ENCODE measurements around the gene FAM210A. TPM values are rescaled to one million over a fixed set of nuclear protein-coding genes. Genes with fewer than 3 reads are reported as not detected.

FAM210A gene
- polyA plus RNA-seq, 2 donors, result 4.9 to 9.7 TPM

DNA sequence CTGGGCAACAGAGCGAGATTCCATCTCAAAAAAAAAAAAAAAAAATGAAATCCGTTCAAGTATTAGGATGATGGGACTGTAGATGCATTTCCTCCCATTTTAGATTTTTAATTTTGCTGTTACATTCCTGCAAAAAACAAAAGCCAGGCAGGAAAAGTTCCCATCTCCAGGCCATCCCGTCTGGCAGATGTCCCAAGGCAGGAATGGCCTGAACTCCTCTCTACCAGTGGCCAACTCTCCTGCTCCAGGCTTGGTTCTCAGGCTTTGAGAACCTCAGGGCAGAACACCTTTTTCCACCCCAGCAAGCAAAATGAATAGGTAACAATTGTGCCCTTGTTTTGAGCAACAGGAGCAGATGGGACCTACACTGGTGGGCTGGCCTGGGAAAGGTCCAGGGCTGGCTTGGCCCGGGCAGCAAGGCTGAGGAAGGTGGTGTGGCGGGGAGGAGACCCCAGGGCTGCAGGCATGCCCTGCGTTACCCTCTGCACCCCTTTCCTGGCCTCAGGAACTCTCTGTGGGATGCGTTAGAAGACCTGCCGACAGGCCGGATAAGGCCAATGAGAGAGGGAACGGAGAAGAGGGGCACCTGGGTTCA, 86.0 kb downstream of the FAM210A start:
- H3K36me3 ChIP-seq (ENCODE audit: control insufficient read depth in 2 of 2, insufficient read depth in 2 of 2, low read length in 1 of 2), result no peaks in the 10 kb centered on the region
- H3K9me3 ChIP-seq (ENCODE audit: control insufficient read depth in 2 of 2, insufficient read depth in 1 of 2, low read depth in 1 of 2, low read length in 1 of 2), result no peaks in the 10 kb centered on the region
- peaks cover 0 to 3% of the 10 kb centered on the region in 2 donors for H3K4me1 ChIP-seq (ENCODE audit: control insufficient read depth in 2 of 2, insufficient read depth in 2 of 2, low read length in 1 of 2)
- H3K27me3 ChIP-seq (ENCODE audit: control insufficient read depth in 1 of 2, insufficient read depth in 2 of 2, low read length in 2 of 2), result no peaks in the 10 kb centered on the region
- 80 to 81% methylated on average over 10 of the region's 10 CpGs for WGBS, 2 donors
- no peak overlapping the region for H3K27ac ChIP-seq (ENCODE audit: low read depth in 2 of 2, low read length in 1 of 2)
- no peak overlapping the region for H3K4me3 ChIP-seq (ENCODE audit: low read depth in 1 of 2, low read length in 2 of 2)

DNA sequence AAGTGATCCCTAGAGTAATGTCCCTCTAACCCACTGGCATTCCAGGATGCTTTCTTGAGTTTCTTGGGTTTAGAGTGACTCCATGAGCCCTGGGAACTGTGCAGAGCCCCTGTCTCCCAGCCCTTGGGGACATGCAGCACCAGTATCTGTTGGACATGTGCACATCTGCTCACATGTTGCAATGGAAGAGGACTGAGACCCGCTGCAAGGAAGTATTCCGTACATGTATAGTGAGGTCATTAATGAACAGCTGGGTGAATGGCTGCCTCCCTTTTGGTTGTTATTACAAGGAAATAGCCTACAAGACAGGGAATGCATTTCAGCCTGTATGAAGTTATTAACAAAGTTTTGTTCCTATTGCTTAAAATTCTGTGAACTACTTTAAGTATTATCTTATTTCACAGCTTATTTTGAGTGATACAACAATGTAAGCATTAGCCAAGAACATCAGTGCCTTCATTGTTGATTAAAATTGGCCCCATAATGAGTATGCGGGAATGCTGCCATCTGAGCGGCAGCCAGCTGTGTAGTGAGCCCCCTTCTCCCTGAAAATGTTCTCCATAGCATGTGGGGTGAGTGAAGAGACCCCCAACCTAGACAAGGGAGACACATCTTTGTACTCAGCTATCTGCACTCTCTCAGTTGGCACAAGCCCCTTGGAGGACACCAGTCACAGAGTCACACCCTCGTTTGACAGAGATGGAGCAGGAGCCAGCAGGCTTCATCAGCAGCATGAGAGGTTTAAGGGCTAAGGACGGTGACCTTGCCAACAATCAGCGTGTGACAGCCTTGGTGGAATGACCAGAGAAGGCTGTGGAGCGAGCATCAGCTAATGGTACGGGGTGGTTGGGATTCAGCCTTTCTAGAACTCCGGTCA, 87.4 kb downstream of the FAM210A start:
- no peaks in the 10 kb centered on the region for H3K27me3 ChIP-seq (ENCODE audit: control insufficient read depth in 1 of 2, insufficient read depth in 2 of 2, low read length in 2 of 2)
- peaks cover 0 to 3% of the 10 kb centered on the region in 2 donors for H3K4me1 ChIP-seq (ENCODE audit: control insufficient read depth in 2 of 2, insufficient read depth in 2 of 2, low read length in 1 of 2)
- 87 to 88% methylated on average over 10 of the region's 10 CpGs for WGBS, 2 donors
- H3K9me3 ChIP-seq (ENCODE audit: control insufficient read depth in 2 of 2, insufficient read depth in 1 of 2, low read depth in 1 of 2, low read length in 1 of 2), result no peaks in the 10 kb centered on the region
- H3K4me3 ChIP-seq (ENCODE audit: low read depth in 1 of 2, low read length in 2 of 2), result no peak overlapping the region
- H3K27ac ChIP-seq (ENCODE audit: low read depth in 2 of 2, low read length in 1 of 2), result no peak overlapping the region
- no peaks in the 10 kb centered on the region for H3K36me3 ChIP-seq (ENCODE audit: control insufficient read depth in 2 of 2, insufficient read depth in 2 of 2, low read length in 1 of 2)

DNA sequence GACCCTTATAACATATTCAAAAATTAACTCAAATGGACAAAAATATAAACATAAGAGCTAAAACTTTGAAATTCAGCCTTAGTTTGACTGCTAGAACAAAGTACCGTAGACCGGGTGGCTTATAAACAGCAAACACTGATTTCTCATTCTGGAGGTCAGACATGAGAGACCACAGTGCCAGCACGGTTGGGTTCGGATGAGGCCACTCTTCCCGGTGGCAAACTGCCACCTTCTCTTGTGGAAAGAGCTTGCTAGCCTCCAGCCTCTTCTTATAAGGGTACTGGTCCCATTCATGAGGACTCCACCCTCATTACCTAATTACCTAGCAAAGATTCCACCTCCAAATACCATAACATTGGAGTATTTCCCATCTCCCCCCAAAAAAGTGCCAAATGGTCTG, 91.3 kb downstream of the FAM210A start:
- WGBS, 2 donors, result 80 to 83% methylated on average over 5 of the region's 5 CpGs
- Histone ChIP-seq H3K9me3 (ENCODE audit: control insufficient read depth in 2 of 2, insufficient read depth in 1 of 2, low read depth in 1 of 2, low read length in 1 of 2) (peaks cover 0 to 5% of the 10 kb centered on the region in 2 donors), H3K4me3 (ENCODE audit: low read depth in 1 of 2, low read length in 2 of 2) (no peak overlapping the region), H3K27me3 (ENCODE audit: control insufficient read depth in 1 of 2, insufficient read depth in 2 of 2, low read length in 2 of 2) (no peaks in the 10 kb centered on the region), H3K27ac (ENCODE audit: low read depth in 2 of 2, low read length in 1 of 2) (no peak overlapping the region), H3K4me1 (ENCODE audit: control insufficient read depth in 2 of 2, insufficient read depth in 2 of 2, low read length in 1 of 2) (peaks cover 0 to 2% of the 10 kb centered on the region in 2 donors), H3K36me3 (ENCODE audit: control insufficient read depth in 2 of 2, insufficient read depth in 2 of 2, low read length in 1 of 2) (no peaks in the 10 kb centered on the region)

DNA sequence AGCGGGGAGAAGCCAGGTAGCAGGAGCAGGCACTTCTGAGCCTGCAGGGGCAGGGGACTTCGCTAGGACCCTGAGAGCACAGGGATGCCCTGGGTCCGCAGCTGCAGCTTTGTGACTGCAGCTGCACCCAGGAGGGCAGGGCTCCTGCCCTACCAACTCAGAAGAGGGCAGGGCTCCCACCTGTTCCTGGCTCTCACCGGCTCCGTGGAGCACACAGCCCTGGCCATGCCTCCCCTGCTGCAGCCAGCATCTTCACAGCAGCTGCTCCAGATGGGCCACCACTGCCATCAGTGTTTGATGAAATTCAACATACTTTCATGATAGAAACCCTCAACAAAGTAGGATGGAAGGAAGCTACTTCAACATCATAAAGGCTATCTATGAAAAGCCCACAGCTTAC, 92.7 kb downstream of the FAM210A start:
- Histone ChIP-seq H3K27ac (ENCODE audit: low read depth in 2 of 2, low read length in 1 of 2) (no peak overlapping the region), H3K4me1 (ENCODE audit: control insufficient read depth in 2 of 2, insufficient read depth in 2 of 2, low read length in 1 of 2) (peaks cover 0 to 2% of the 10 kb centered on the region in 2 donors), H3K27me3 (ENCODE audit: control insufficient read depth in 1 of 2, insufficient read depth in 2 of 2, low read length in 2 of 2) (no peaks in the 10 kb centered on the region), H3K9me3 (ENCODE audit: control insufficient read depth in 2 of 2, insufficient read depth in 1 of 2, low read depth in 1 of 2, low read length in 1 of 2) (peaks cover 0 to 5% of the 10 kb centered on the region in 2 donors), H3K36me3 (ENCODE audit: control insufficient read depth in 2 of 2, insufficient read depth in 2 of 2, low read length in 1 of 2) (no peaks in the 10 kb centered on the region), H3K4me3 (ENCODE audit: low read depth in 1 of 2, low read length in 2 of 2) (no peak overlapping the region)
- 94 to 97% methylated on average over 5 of the region's 5 CpGs for WGBS, 2 donors

DNA sequence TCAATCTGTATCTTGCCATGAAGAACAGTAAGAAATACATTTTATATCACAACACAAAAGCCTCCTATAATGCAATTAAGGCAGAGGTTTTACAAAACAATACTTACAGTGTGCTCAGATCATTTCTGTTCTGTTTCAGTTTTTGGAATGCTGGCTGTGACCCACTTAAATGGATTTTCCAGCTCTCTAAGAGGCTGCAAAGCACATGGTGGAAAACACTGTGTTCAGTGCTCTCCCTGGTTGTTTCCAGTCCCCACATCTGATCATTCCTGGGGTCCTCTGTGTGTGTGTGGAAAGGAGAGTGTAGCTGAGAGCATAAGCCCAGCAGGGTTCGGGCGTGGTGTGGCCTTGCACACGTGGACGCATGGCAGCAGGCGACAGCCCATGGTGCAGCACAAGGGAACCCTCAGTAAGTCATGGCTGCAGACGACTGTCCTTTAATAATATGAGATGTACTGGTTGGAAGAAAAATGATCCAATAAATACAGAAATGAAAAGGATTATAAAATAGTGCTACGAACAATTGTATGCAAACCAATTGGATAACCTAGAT, 95.6 kb downstream of the FAM210A start:
- 83 to 85% methylated on average over 7 of the region's 7 CpGs for WGBS, 2 donors
- H3K9me3 ChIP-seq (ENCODE audit: control insufficient read depth in 2 of 2, insufficient read depth in 1 of 2, low read depth in 1 of 2, low read length in 1 of 2), result peaks cover 0 to 5% of the 10 kb centered on the region in 2 donors

DNA sequence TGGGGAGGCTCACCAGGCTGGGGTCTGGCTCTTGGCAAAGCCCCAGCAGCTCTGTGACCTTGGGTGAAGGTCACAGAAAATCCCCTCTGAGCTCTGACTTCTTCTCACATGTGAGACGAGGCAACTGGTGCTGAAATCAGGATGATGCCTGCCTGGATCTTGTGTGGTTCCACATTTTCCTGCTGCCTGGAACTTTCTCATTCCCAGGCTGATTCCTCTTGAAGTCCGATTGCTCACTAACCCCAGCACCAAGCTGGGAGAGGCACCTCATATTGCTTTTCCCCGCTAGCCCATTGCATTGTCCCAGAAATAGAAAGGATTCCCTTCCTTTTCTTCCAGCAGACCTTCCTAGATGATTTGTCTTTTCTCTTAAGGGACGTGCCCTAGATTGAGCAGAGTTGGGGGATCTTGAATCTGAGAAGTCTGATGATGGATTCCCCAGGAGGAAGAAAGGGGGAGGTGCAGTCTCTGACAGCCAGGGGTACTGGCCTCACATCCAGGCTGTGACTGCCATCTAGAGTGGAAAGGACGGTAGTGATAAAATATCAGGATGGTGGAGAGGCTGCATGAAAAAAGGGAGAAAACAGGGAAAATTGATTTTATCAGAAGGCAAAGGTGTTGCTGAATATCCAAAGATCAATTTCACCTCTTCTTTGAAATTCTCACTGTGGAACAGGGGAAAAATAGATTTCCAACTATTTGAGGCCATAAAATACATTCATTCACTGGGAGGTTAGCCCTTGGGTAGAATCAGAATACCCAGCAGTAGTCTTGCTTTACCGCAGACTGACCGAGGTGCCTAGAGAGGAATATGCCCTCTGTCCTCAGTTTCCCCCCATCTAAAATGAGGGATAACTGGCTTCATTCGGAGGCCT, 96.3 kb downstream of the FAM210A start:
- Histone ChIP-seq H3K9me3 (ENCODE audit: control insufficient read depth in 2 of 2, insufficient read depth in 1 of 2, low read depth in 1 of 2, low read length in 1 of 2) (peaks cover 0 to 5% of the 10 kb centered on the region in 2 donors), H3K4me1 (ENCODE audit: control insufficient read depth in 2 of 2, insufficient read depth in 2 of 2, low read length in 1 of 2) (peaks cover 0 to 2% of the 10 kb centered on the region in 2 donors), H3K27me3 (ENCODE audit: control insufficient read depth in 1 of 2, insufficient read depth in 2 of 2, low read length in 2 of 2) (no peaks in the 10 kb centered on the region), H3K36me3 (ENCODE audit: control insufficient read depth in 2 of 2, insufficient read depth in 2 of 2, low read length in 1 of 2) (no peaks in the 10 kb centered on the region), H3K4me3 (ENCODE audit: low read depth in 1 of 2, low read length in 2 of 2) (no peak overlapping the region), H3K27ac (ENCODE audit: low read depth in 2 of 2, low read length in 1 of 2) (no peak overlapping the region)
- WGBS, 2 donors, result 44 to 50% methylated on average over 8 of the region's 8 CpGs

More for the DNA sequence above, 95.6 kb downstream of the FAM210A start:
- Histone ChIP-seq H3K36me3 (ENCODE audit: control insufficient read depth in 2 of 2, insufficient read depth in 2 of 2, low read length in 1 of 2) (no peaks in the 10 kb centered on the region), H3K27ac (ENCODE audit: low read depth in 2 of 2, low read length in 1 of 2) (no peak overlapping the region), H3K4me3 (ENCODE audit: low read depth in 1 of 2, low read length in 2 of 2) (no peak overlapping the region), H3K4me1 (ENCODE audit: control insufficient read depth in 2 of 2, insufficient read depth in 2 of 2, low read length in 1 of 2) (peaks cover 0 to 2% of the 10 kb centered on the region in 2 donors), H3K27me3 (ENCODE audit: control insufficient read depth in 1 of 2, insufficient read depth in 2 of 2, low read length in 2 of 2) (no peaks in the 10 kb centered on the region)

DNA sequence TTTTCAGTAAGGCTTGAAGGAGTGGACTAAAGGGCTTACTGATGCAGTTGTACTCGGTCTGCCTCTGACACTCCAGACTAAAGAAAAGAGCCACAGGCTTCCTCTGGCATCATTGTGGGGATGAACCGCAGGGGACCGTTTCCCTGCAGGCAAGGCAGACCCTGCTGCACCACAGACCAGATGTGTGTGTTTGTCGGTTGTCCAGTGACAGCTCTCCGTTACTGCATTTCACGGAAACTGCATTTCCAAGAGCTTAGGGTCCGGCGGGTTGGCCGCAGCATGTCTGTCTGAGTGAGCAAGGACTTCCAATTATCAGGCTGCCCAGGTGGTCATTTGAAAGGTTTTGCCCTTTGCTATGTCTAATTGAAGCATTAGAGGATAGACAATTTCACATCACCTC, 98.1 kb downstream of the FAM210A start:
- no peak overlapping the region for H3K27ac ChIP-seq (ENCODE audit: low read depth in 2 of 2, low read length in 1 of 2)
- WGBS, 2 donors, result 79 to 85% methylated on average over 9 of the region's 9 CpGs
- H3K9me3 ChIP-seq (ENCODE audit: control insufficient read depth in 2 of 2, insufficient read depth in 1 of 2, low read depth in 1 of 2, low read length in 1 of 2), result peaks cover 0 to 5% of the 10 kb centered on the region in 2 donors
- H3K27me3 ChIP-seq (ENCODE audit: control insufficient read depth in 1 of 2, insufficient read depth in 2 of 2, low read length in 2 of 2), result no peaks in the 10 kb centered on the region
- peaks cover 0 to 2% of the 10 kb centered on the region in 2 donors for H3K4me1 ChIP-seq (ENCODE audit: control insufficient read depth in 2 of 2, insufficient read depth in 2 of 2, low read length in 1 of 2)
- no peaks in the 10 kb centered on the region for H3K36me3 ChIP-seq (ENCODE audit: control insufficient read depth in 2 of 2, insufficient read depth in 2 of 2, low read length in 1 of 2)
- no peak overlapping the region for H3K4me3 ChIP-seq (ENCODE audit: low read depth in 1 of 2, low read length in 2 of 2)

DNA sequence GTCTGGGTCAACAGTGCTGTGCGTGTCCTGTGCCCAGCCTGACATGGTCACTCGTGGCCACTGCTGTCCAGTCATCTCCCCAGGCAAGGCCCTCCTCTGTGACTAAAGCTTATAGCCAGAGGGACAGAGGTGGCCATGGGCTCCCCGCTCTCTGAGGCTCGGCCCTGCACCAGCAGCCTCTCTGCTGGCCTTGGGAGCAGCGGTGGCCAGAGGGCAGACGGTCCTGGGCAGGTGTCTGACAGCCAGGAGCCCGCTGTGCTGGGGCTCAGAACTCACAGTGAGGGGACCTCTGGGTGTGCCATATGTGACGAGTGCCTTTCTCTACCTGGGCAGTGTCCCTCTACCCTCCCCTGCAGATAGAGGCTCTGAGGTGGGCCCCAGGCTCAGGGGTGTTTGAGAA, 98.7 kb downstream of the FAM210A start:
- Histone ChIP-seq H3K36me3 (ENCODE audit: control insufficient read depth in 2 of 2, insufficient read depth in 2 of 2, low read length in 1 of 2) (no peaks in the 10 kb centered on the region), H3K27ac (ENCODE audit: low read depth in 2 of 2, low read length in 1 of 2) (no peak overlapping the region), H3K4me3 (ENCODE audit: low read depth in 1 of 2, low read length in 2 of 2) (no peak overlapping the region), H3K4me1 (ENCODE audit: control insufficient read depth in 2 of 2, insufficient read depth in 2 of 2, low read length in 1 of 2) (peaks cover 0 to 2% of the 10 kb centered on the region in 2 donors), H3K9me3 (ENCODE audit: control insufficient read depth in 2 of 2, insufficient read depth in 1 of 2, low read depth in 1 of 2, low read length in 1 of 2) (peaks cover 0 to 5% of the 10 kb centered on the region in 2 donors), H3K27me3 (ENCODE audit: control insufficient read depth in 1 of 2, insufficient read depth in 2 of 2, low read length in 2 of 2) (no peaks in the 10 kb centered on the region)
- WGBS, 2 donors, result 91 to 92% methylated on average over 8 of the region's 8 CpGs

DNA sequence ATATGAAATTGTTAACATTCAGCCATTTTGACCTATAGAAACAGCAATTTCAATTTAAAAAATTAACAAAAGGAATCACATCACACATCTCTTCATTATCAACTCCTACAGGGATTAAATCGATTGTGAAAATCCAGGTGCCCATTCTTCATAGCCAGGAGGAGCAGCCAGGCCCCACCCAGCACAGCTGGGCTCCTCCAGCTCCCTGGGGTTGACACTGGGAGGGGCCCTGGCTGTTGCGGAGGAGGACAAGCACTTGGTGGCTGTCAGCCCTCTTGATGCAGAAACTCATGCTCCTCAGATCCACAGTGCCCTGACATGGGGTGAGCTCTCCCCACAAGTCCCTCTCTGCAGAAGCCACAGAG, 99.8 kb downstream of the FAM210A start:
- H3K36me3 ChIP-seq (ENCODE audit: control insufficient read depth in 2 of 2, insufficient read depth in 2 of 2, low read length in 1 of 2), result no peaks in the 10 kb centered on the region
- no peaks in the 10 kb centered on the region for H3K27me3 ChIP-seq (ENCODE audit: control insufficient read depth in 1 of 2, insufficient read depth in 2 of 2, low read length in 2 of 2)
- no peak overlapping the region for H3K4me3 ChIP-seq (ENCODE audit: low read depth in 1 of 2, low read length in 2 of 2)
- no peak overlapping the region for H3K27ac ChIP-seq (ENCODE audit: low read depth in 2 of 2, low read length in 1 of 2)
- no peaks in the 10 kb centered on the region for H3K4me1 ChIP-seq (ENCODE audit: control insufficient read depth in 2 of 2, insufficient read depth in 2 of 2, low read length in 1 of 2)
- no peaks in the 10 kb centered on the region for H3K9me3 ChIP-seq (ENCODE audit: control insufficient read depth in 2 of 2, insufficient read depth in 1 of 2, low read depth in 1 of 2, low read length in 1 of 2)
- 55 to 71% methylated on average over 2 of the region's 2 CpGs for WGBS, 2 donors
